Skin of body (tissue), 2 donors: Measurements from ENCODE around the gene PSMA8. TPM values are rescaled to one million over a fixed set of nuclear protein-coding genes. Genes with fewer than 3 reads are reported as not detected.
"Not testable (repeated sequence)": the region's sequence is repeated elsewhere in the genome, so short reads cannot be mapped to it uniquely, and the experiment has no call there.

Experiments used
- DNase-seq: peaks from one replicate; lab custom pipeline; 2025; lab: John Stamatoyannopoulos, UW
- total RNA-seq: library from RNA; depleted of rRNA; stranded (reverse); fragments of >200 nt; gene quantifications from one replicate; pipeline ENCODE4 v1.2.3, GENCODE V29; 2014

The PSMA8 gene
- total RNA-seq, result not detected

- no peak for DNase-seq
These were observed at the start of gene PSMA8 for GRCh38 chr18:26133652-26134051. Gene PSMA8, plus strand, starts transcription at chr18:26133869. Its CDS starts 97 bp downstream, at chr18:26133966.

- no peak for DNase-seq
These were observed 48.6 kb upstream of the PSMA8 start for GRCh38 chr18:26085056-26085455.

GRCh38 chr18:26086959-26087358 lies 46.7 kb upstream of the PSMA8 start:
- DNase-seq, result no peak

GRCh38 chr18:26088487-26088886 lies 45.2 kb upstream of the PSMA8 start:
- DNase-seq, result no peak

- peak; percentile 12 for DNase-seq
These were observed 44.2 kb upstream of the PSMA8 start for GRCh38 chr18:26089293-26090129.

- DNase-seq, result peak; percentile 93
These were observed 43.3 kb upstream of the PSMA8 start, which contains the start of gene SS18 for GRCh38 chr18:26090130-26091046. Gene SS18, minus strand, starts transcription at chr18:26090613. Its CDS starts 44 bp downstream, at chr18:26090569.

- DNase-seq, result no peak
These were observed 42.5 kb upstream of the PSMA8 start for GRCh38 chr18:26091047-26091630.

- DNase-seq, result no peak
These were observed 36.8 kb upstream of the PSMA8 start for GRCh38 chr18:26096852-26097251.

GRCh38 chr18:26097563-26097962 lies 36.1 kb upstream of the PSMA8 start:
- no peak for DNase-seq

GRCh38 chr18:26103579-26103978 lies 30.1 kb upstream of the PSMA8 start:
- DNase-seq, result no peak

GRCh38 chr18:26104035-26104434 lies 29.6 kb upstream of the PSMA8 start:
- no peak for DNase-seq

GRCh38 chr18:26119246-26119645 lies 14.4 kb upstream of the PSMA8 start:
- DNase-seq, result no peak

- DNase-seq, result no peak
These were observed 12.2 kb upstream of the PSMA8 start for GRCh38 chr18:26121476-26121875.

- DNase-seq, result not testable (repeated sequence)
These were observed 11.7 kb upstream of the PSMA8 start for GRCh38 chr18:26121994-26122393.

GRCh38 chr18:26127786-26128185 lies 5.9 kb upstream of the PSMA8 start:
- DNase-seq, result no peak

GRCh38 chr18:26128192-26128591 lies 5.5 kb upstream of the PSMA8 start:
- DNase-seq, result not testable (repeated sequence)

- DNase-seq, result no peak
These were observed 438 bp downstream of the PSMA8 start for GRCh38 chr18:26134107-26134506.

- no peak for DNase-seq
These were observed 1.9 kb downstream of the PSMA8 start for GRCh38 chr18:26135548-26135947.

- no peak for DNase-seq
These were observed 23.7 kb downstream of the PSMA8 start for GRCh38 chr18:26157326-26157725.

- no peak for DNase-seq
These were observed 25.7 kb downstream of the PSMA8 start for GRCh38 chr18:26159353-26159752.

GRCh38 chr18:26164571-26164970 lies 30.9 kb downstream of the PSMA8 start:
- DNase-seq, result no peak

- DNase-seq, result not testable (repeated sequence)
These were observed 33.9 kb downstream of the PSMA8 start for GRCh38 chr18:26167592-26167991.
